B cell (primary cell): ENCODE data around the gene PRODH2. TPM values are rescaled to one million over a fixed set of nuclear protein-coding genes. Genes with fewer than 3 reads are reported as not detected.

Source experiments
- ATAC-seq: fragments of 200-7000 bp; cut with Tn5 transposase; one replicate; pipeline ENCODE4 v1.10.0; 2021; ENCODE audit warnings: low read depth, mild to moderate bottlenecking, moderate number of reproducible peaks, moderate library complexity
- CTCF ChIA-PET: fragments of 350-600 bp; sonication (Branson Sonifier 250); formaldehyde crosslinking; loops from one replicate; lab custom pipeline; 2021; ENCODE audit warnings: antibody characterized with exemption, inconsistent platforms; lab: Charles Lee
- POLR2A ChIA-PET: fragments of 350-600 bp; sonication (Branson Sonifier 250); formaldehyde crosslinking; loops from one replicate; lab custom pipeline; 2021; ENCODE audit warnings: antibody characterized with exemption; lab: Charles Lee
- DNase-seq: peaks from one replicate; pipeline ENCODE4 v3.0.0; 2013
- H2AFZ ChIP-seq: 2 replicates; pipeline ENCODE4 v1.6.1; 2012; ENCODE audit warnings: mild to moderate bottlenecking, low read depth, low read length; ENCODE audit not compliant: insufficient read depth, poor library complexity, severe bottlenecking
- H3K27ac ChIP-seq, 2 donors: 1 replicate in 1 of 2; 2 replicates in 1 of 2; pipeline ENCODE4 v1.5.1; 2012 to 2013; ENCODE audit warnings: low read length in 2 of 2, mild to moderate bottlenecking in 2 of 2, moderate library complexity in 1 of 2
- H3K27me3 ChIP-seq, 4 experiments: fragments of 200-600 bp in 1 of 4; sonication (generic) in 1 of 4; replicated peaks in 1 of 4; 1 replicate in 2 of 4; 2 replicates in 2 of 4; pipeline versions ENCODE4 v1.6.1 to v1.7.0; 2013 to 2016; ENCODE audit warnings: low read length in 3 of 4, mild to moderate bottlenecking in 2 of 4, mixed read lengths in 1 of 4, moderate library complexity in 1 of 4; ENCODE audit not compliant: insufficient read depth in 4 of 4, control insufficient read depth in 3 of 4; ENCODE audit errors: control extremely low read depth in 1 of 4
- H3K36me3 ChIP-seq, 2 experiments: replicated peaks in 1 of 2; 1 replicate in 1 of 2; 2 replicates in 1 of 2; pipeline versions ENCODE4 v1.6.1 to v1.7.1; 2013; ENCODE audit warnings: low read length in 1 of 2; ENCODE audit not compliant: insufficient read depth in 2 of 2, control insufficient read depth in 1 of 2; ENCODE audit errors: control extremely low read depth in 1 of 2, extremely low read depth in 1 of 2
- H3K4me1 ChIP-seq, 2 donors: fragments of 200-600 bp in 1 of 2; sonication (generic) in 1 of 2; 1 replicate in 1 of 2; 2 replicates in 1 of 2; pipeline versions ENCODE4 v1.5.1 to v1.6.1; 2013 to 2017; ENCODE audit warnings: low read length in 2 of 2; ENCODE audit not compliant: control insufficient read depth in 2 of 2, insufficient read depth in 2 of 2
- H3K4me2 ChIP-seq: replicated peaks from 2 replicates; pipeline ENCODE3; 2012; ENCODE audit warnings: mild to moderate bottlenecking, low read depth, low read length; ENCODE audit not compliant: poor library complexity, severe bottlenecking
- H3K4me3 ChIP-seq, 5 experiments: fragments of 200-600 bp in 1 of 5; sonication (generic) in 1 of 5; 1 replicate in 3 of 5; 2 replicates in 2 of 5; pipeline versions ENCODE4 v1.5.1 to v1.7.0; 2011 to 2016; ENCODE audit warnings: low read length in 4 of 5, mild to moderate bottlenecking in 4 of 5, low read depth in 2 of 5, control low read depth in 1 of 5, moderate library complexity in 1 of 5; ENCODE audit not compliant: insufficient read depth in 1 of 5; ENCODE audit errors: control extremely low read depth in 1 of 5, extremely low read depth in 1 of 5
- H3K79me2 ChIP-seq: fragments of 200-600 bp; sonication (generic); one replicate; pipeline ENCODE4 v1.6.0; 2016; ENCODE audit warnings: low read length; ENCODE audit not compliant: control insufficient read depth, insufficient read depth
- H3K9ac ChIP-seq: fragments of 200-600 bp; sonication (generic); 2 replicates; pipeline ENCODE4 v1.6.1; 2017; ENCODE audit warnings: mild to moderate bottlenecking, low read length, moderate library complexity
- H3K9me3 ChIP-seq, 3 donors: one replicate each; pipeline versions ENCODE4 v1.6.1 to v1.7.1; 2013; ENCODE audit warnings: low read length in 2 of 3; ENCODE audit not compliant: control insufficient read depth in 2 of 3, insufficient read depth in 1 of 3; ENCODE audit errors: control extremely low read depth in 1 of 3
- H4K20me1 ChIP-seq: 2 replicates; pipeline ENCODE4 v1.6.0; 2012; ENCODE audit warnings: mild to moderate bottlenecking, low read length; ENCODE audit not compliant: insufficient read depth, control insufficient read depth, poor library complexity, severe bottlenecking
- H3K27ac Mint-ChIP-seq: one replicate; pipeline ENCODE4 v1.8.0; 2021; ENCODE audit warnings: mixed read lengths
- H3K27me3 Mint-ChIP-seq: one replicate; pipeline ENCODE4 v1.8.0; 2021; ENCODE audit warnings: mixed read lengths
- H3K4me1 Mint-ChIP-seq: one replicate; pipeline ENCODE4 v1.8.0; 2021; ENCODE audit warnings: mixed read lengths
- H3K4me3 Mint-ChIP-seq: one replicate; pipeline ENCODE4 v1.8.0; 2021; ENCODE audit warnings: mixed read lengths
- H3K9me3 Mint-ChIP-seq: one replicate; pipeline ENCODE4 v1.8.0; 2022; ENCODE audit warnings: mixed read lengths; ENCODE audit not compliant: insufficient read depth
- EZH2 ChIP-seq: IDR thresholded peaks from 2 replicates; pipeline ENCODE4 v1.6.1; 2012; ENCODE audit warnings: borderline replicate concordance, low read depth, mild to moderate bottlenecking, moderate library complexity, low read length; ENCODE audit not compliant: insufficient read depth, poor library complexity, severe bottlenecking
- WGBS: methylation state at CpG from one replicate; pipeline ENCODE4 v1.1.5; 2013; ENCODE audit warnings: missing lambda C conversion rate; ENCODE audit not compliant: insufficient coverage; 5-methylcytosine and 5-hydroxymethylcytosine counted together
- intact Hi-C: fragments of 100-400 bp; cut with micrococcal nuclease; formaldehyde crosslinking; loops from one replicate; pipeline ENCODE4 v1.10.0; 2022
- polyA plus RNA-seq: library from polyadenylated mRNA; depleted of rRNA; stranded (reverse); fragments of >200 nt; gene quantifications from 2 replicates; pipeline ENCODE4 v1.2.3, GENCODE V29; 2012
- total RNA-seq, 2 donors: library from RNA; stranded (reverse); fragments of 120-200 nt in 1 of 2; gene quantifications; 1 replicate in 1 of 2; 2 replicates in 1 of 2; pipeline versions ENCODE4 v1.2.3 to v1.2.4, GENCODE V29; 2013 to 2022
- TF ChIP-seq, protein P1 (sequence below): fragments of 200-600 bp; IDR thresholded peaks from one replicate; pipeline ENCODE4 v1.8.0; 2022; ENCODE audit warnings: antibody characterized with exemption, mild to moderate bottlenecking

PRODH2 gene
- total and polyA plus RNA-seq, 2 donors (not counting 1 experiment from before 2014, with no cell fraction given): not detected

DNA sequence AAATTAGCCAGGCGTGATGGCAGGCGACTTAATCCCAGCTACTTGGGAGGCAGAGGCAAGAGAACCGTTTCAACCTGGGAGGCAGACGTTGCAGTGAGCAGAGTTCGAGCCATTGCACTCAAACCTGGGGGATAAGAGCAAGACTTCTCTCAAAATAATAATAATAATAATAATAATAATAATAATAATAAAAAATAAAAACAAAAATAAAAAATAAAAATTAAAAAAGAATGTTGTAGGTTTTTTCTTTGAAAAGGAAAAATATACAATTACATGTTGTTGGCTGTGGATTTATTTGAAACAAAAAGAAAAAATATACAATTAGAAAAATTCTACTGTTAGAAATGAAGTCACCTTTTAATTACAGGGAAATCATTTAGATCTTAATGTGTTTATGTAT is 11.5 kb upstream of the PRODH2 start:
- WGBS: 73% methylated on average over 3 of the region's 5 CpGs
- CTCF ChIA-PET: no interaction called here
- POLR2A ChIA-PET: no interaction called here
- H3K27ac ChIP-seq: no peak overlapping the region
- H3K4me1 Mint-ChIP-seq: peaks cover 2% of the 10 kb centered on the region
- no peaks in the 10 kb centered on the region for H4K20me1 ChIP-seq
- H3K4me3 ChIP-seq: no peak overlapping the region
- no peak overlapping the region for H2AFZ ChIP-seq
- no peak overlapping the region for H3K9ac ChIP-seq
- H3K27ac Mint-ChIP-seq: no peak overlapping the region
- H3K9me3 ChIP-seq: no peaks in the 10 kb centered on the region
- H3K9me3 Mint-ChIP-seq: no peaks in the 10 kb centered on the region
- no peak overlapping the region for H3K4me2 ChIP-seq
- H3K36me3 ChIP-seq: no peaks in the 10 kb centered on the region
- ATAC-seq (no peak), DNase-seq (no peak)
- intact Hi-C loops: no loop called here
- H3K4me3 Mint-ChIP-seq: no peak overlapping the region
- H3K4me1 ChIP-seq: no peaks in the 10 kb centered on the region
- H3K27me3 Mint-ChIP-seq: peaks cover 32% of the 10 kb centered on the region
- H3K27me3 ChIP-seq: peaks cover 0 to 14% (median 0%) of the 10 kb centered on the region in 4 experiments
- no peaks in the 10 kb centered on the region for H3K79me2 ChIP-seq
- no peak for TF ChIP-seq EZH2
- TF ChIP-seq, protein P1, sequence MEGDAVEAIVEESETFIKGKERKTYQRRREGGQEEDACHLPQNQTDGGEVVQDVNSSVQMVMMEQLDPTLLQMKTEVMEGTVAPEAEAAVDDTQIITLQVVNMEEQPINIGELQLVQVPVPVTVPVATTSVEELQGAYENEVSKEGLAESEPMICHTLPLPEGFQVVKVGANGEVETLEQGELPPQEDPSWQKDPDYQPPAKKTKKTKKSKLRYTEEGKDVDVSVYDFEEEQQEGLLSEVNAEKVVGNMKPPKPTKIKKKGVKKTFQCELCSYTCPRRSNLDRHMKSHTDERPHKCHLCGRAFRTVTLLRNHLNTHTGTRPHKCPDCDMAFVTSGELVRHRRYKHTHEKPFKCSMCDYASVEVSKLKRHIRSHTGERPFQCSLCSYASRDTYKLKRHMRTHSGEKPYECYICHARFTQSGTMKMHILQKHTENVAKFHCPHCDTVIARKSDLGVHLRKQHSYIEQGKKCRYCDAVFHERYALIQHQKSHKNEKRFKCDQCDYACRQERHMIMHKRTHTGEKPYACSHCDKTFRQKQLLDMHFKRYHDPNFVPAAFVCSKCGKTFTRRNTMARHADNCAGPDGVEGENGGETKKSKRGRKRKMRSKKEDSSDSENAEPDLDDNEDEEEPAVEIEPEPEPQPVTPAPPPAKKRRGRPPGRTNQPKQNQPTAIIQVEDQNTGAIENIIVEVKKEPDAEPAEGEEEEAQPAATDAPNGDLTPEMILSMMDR: no peak

DNA sequence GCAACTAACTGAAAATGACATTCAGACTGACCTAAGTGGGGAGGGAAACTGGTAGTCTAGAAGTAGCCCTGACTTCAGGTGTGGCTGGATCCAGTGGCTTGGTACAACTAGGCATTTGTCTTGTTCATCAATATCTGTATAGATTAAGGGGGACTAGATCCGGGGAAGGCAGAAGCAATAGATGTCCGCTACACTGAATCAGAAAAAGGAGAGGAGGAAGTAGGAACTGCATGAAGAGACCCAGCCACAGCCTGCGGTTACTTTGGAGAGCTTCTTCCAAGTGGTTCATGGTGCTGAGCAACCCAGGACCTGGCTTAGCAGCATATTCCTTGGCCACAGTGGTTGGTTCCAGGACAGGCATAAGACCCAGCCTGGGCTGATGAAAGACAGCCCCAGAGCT is 9.9 kb upstream of the PRODH2 start:
- H3K36me3 ChIP-seq: no peaks in the 10 kb centered on the region
- ChIA-PET CTCF (interaction anchor here (0.7 kb wide), 1 partner anchor 159 kb away, joined by 3 read pairs; no protein-coding TSS in a partner anchor), POLR2A (no interaction called here)
- no peak overlapping the region for H2AFZ ChIP-seq
- H3K9me3 Mint-ChIP-seq: no peaks in the 10 kb centered on the region
- peaks cover 0 to 13% (median 0%) of the 10 kb centered on the region in 4 experiments for H3K27me3 ChIP-seq
- no peak overlapping the region for H3K4me3 ChIP-seq
- H3K4me2 ChIP-seq: no peak overlapping the region
- WGBS: 60% methylated on average over 3 of the region's 3 CpGs
- intact Hi-C loops: no loop called here
- no peaks in the 10 kb centered on the region for H3K79me2 ChIP-seq
- H4K20me1 ChIP-seq: no peaks in the 10 kb centered on the region
- H3K9ac ChIP-seq: no peak overlapping the region
- no peaks in the 10 kb centered on the region for H3K9me3 ChIP-seq
- DNase-seq: no peak
- H3K27me3 Mint-ChIP-seq: peaks cover 28% of the 10 kb centered on the region
- H3K4me1 ChIP-seq: no peaks in the 10 kb centered on the region
- peaks cover 2% of the 10 kb centered on the region for H3K4me1 Mint-ChIP-seq
- no peak overlapping the region for H3K4me3 Mint-ChIP-seq
- ATAC-seq: no peak
- H3K27ac ChIP-seq: no peak overlapping the region
- TF ChIP-seq, protein P1: no peak
- no peak for TF ChIP-seq EZH2
- H3K27ac Mint-ChIP-seq: no peak overlapping the region
